PC-9 (cell line): ENCODE measurements around the gene USP34. TPM values are rescaled to one million over a fixed set of nuclear protein-coding genes. Genes with fewer than 3 reads are reported as not detected.
"Not testable (repeated sequence)": the region's sequence is repeated elsewhere in the genome, so short reads cannot be mapped to it uniquely, and the experiment has no call there.

ENCODE experiments used
- BruUV-seq: library from RNA; stranded (reverse); fragments of 400-500 nt; replicated peaks from 2 replicates; lab custom pipeline; 2021; lab: Mats Ljungman, UMichigan
- CTCF ChIA-PET: fragments of 300-600 bp; sonication (Branson Sonifier 250); formaldehyde crosslinking; loops from one replicate; lab custom pipeline; 2022; ENCODE audit warnings: antibody characterized with exemption; lab: Charles Lee
- POLR2A ChIA-PET: fragments of 300-600 bp; sonication (Branson Sonifier 250); formaldehyde crosslinking; loops from one replicate; lab custom pipeline; 2022; ENCODE audit warnings: antibody characterized with exemption; ENCODE audit not compliant: unreplicated experiment; lab: Charles Lee
- DNase-seq, 2 experiments: peaks; one replicate each; pipeline versions ENCODE4 v3.0.0 to v3.0.0-alpha.2; 2015 to 2022; ENCODE audit warnings: mixed read lengths in 1 of 2
- H2AFZ ChIP-seq: fragments of 200-600 bp; sonication (generic); 2 replicates; pipeline ENCODE4 v1.8.1; 2017; ENCODE audit warnings: antibody characterized with exemption
- H3F3A ChIP-seq: fragments of 200-600 bp; sonication (generic); 2 replicates; pipeline ENCODE4 v1.8.1; 2017; ENCODE audit warnings: antibody characterized with exemption, mild to moderate bottlenecking, low read depth; ENCODE audit not compliant: insufficient read depth
- H3K27ac ChIP-seq: fragments of 200-600 bp; sonication (generic); 2 replicates; pipeline ENCODE4 v1.6.1; 2016; ENCODE audit warnings: mixed run types
- H3K27me3 ChIP-seq: fragments of 200-600 bp; sonication (generic); 2 replicates; pipeline ENCODE4 v1.6.1; 2016; ENCODE audit warnings: low read depth, mixed run types; ENCODE audit not compliant: insufficient read depth
- H3K36me3 ChIP-seq: fragments of 200-600 bp; sonication (generic); 2 replicates; pipeline ENCODE4 v1.6.1; 2016; ENCODE audit warnings: low read depth, mixed run types
- H3K4me1 ChIP-seq: fragments of 200-600 bp; sonication (generic); replicated peaks from 2 replicates; pipeline ENCODE4 v1.6.1; 2016; ENCODE audit warnings: mixed run types; ENCODE audit not compliant: insufficient read depth
- H3K4me2 ChIP-seq: fragments of 200-600 bp; sonication (generic); 2 replicates; pipeline ENCODE4 v1.6.1; 2017; ENCODE audit warnings: mixed run types
- H3K4me3 ChIP-seq: fragments of 200-600 bp; sonication (generic); 2 replicates; pipeline ENCODE4 v1.6.1; 2016; ENCODE audit warnings: mixed run types
- H3K79me2 ChIP-seq: fragments of 200-600 bp; sonication (generic); 2 replicates; pipeline ENCODE4 v1.6.1; 2017; ENCODE audit warnings: low read depth, mixed run types
- H3K9me2 ChIP-seq: fragments of 200-600 bp; sonication (generic); 2 replicates; pipeline ENCODE4 v1.8.1; 2017; ENCODE audit warnings: mild to moderate bottlenecking; ENCODE audit not compliant: insufficient read depth
- H3K9me3 ChIP-seq: fragments of 200-600 bp; sonication (generic); 2 replicates; pipeline ENCODE4 v1.8.1; 2016; ENCODE audit warnings: low read depth; ENCODE audit not compliant: insufficient read depth
- H4K20me1 ChIP-seq: fragments of 200-600 bp; sonication (generic); 2 replicates; pipeline ENCODE4 v1.8.1; 2017; ENCODE audit not compliant: insufficient read depth
- EZH2 ChIP-seq: fragments of 200-600 bp; sonication (generic); IDR thresholded peaks from 2 replicates; pipeline ENCODE4 v1.8.0; 2017; ENCODE audit warnings: antibody characterized with exemption, low read depth
- intact Hi-C: fragments of 100-400 bp; cut with micrococcal nuclease; formaldehyde crosslinking; loops from one replicate; pipeline ENCODE4 v1.10.0; 2022; ENCODE audit not compliant: unreplicated experiment
- total RNA-seq: library from RNA; stranded (reverse); gene quantifications from 2 replicates; pipeline ENCODE4 v1.2.3, GENCODE V29; 2021
- TF ChIP-seq, protein P1 (sequence below): fragments of 200-600 bp; sonication (generic); conservative IDR thresholded peaks from 2 replicates; pipeline ENCODE4 v1.6.1; 2017; ENCODE audit warnings: mixed run types, antibody characterized with exemption, mild to moderate bottlenecking, moderate library complexity

USP34 gene
- total RNA-seq, 1 experiment from 2014 or later = 120 TPM

DNA sequence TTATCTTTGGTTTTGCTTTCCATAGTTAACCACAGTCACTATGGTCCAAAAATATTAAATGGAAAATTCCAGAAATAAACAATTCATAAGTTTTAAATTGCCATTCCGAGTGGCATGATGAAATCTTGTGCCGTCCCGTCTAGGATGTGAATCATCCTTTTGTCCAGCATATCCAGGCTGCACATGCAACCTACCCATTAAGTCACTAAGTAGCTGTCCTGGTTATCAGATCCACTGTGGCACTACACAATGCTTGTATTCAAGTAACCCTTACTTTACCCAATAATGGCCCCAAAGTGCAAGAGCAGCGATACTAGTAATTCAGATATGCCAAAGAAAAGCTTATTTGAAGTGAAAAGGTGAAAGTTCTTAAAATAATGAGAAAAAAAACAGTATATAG is 10.7 kb downstream of the USP34 start:
- H3K4me3 ChIP-seq = no peak overlapping the region
- 0 out of 2 replicates have a peak overlapping the region, but pooled peaks have one; percentile 2 for H3K27ac ChIP-seq
- TF ChIP-seq, protein P1, sequence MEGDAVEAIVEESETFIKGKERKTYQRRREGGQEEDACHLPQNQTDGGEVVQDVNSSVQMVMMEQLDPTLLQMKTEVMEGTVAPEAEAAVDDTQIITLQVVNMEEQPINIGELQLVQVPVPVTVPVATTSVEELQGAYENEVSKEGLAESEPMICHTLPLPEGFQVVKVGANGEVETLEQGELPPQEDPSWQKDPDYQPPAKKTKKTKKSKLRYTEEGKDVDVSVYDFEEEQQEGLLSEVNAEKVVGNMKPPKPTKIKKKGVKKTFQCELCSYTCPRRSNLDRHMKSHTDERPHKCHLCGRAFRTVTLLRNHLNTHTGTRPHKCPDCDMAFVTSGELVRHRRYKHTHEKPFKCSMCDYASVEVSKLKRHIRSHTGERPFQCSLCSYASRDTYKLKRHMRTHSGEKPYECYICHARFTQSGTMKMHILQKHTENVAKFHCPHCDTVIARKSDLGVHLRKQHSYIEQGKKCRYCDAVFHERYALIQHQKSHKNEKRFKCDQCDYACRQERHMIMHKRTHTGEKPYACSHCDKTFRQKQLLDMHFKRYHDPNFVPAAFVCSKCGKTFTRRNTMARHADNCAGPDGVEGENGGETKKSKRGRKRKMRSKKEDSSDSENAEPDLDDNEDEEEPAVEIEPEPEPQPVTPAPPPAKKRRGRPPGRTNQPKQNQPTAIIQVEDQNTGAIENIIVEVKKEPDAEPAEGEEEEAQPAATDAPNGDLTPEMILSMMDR = no peak
- TF ChIP-seq EZH2 = no peak
- intact Hi-C loops = no loop called here
- H2AFZ ChIP-seq = no peak overlapping the region
- H3K9me3 ChIP-seq = no peaks in the 10 kb centered on the region
- no TSS peak for BruUV-seq
- H3K4me2 ChIP-seq = no peak overlapping the region
- no peaks in the 10 kb centered on the region for H3K9me2 ChIP-seq
- CTCF ChIA-PET = no interaction called here
- peak in 1 of 2 experiments; percentile 50 for DNase-seq
- H3K36me3 ChIP-seq = peaks cover 9% of the 10 kb centered on the region; the same call in 1 of the 2 replicates
- no peaks in the 10 kb centered on the region for H3K4me1 ChIP-seq
- peaks cover 100% of the 10 kb centered on the region for H3K79me2 ChIP-seq
- H4K20me1 ChIP-seq = peaks cover 86% of the 10 kb centered on the region
- POLR2A ChIA-PET = no interaction called here
- H3K27me3 ChIP-seq = no peaks in the 10 kb centered on the region
- peaks cover 10% of the 10 kb centered on the region; the same call in 1 of the 2 replicates for H3F3A ChIP-seq

DNA sequence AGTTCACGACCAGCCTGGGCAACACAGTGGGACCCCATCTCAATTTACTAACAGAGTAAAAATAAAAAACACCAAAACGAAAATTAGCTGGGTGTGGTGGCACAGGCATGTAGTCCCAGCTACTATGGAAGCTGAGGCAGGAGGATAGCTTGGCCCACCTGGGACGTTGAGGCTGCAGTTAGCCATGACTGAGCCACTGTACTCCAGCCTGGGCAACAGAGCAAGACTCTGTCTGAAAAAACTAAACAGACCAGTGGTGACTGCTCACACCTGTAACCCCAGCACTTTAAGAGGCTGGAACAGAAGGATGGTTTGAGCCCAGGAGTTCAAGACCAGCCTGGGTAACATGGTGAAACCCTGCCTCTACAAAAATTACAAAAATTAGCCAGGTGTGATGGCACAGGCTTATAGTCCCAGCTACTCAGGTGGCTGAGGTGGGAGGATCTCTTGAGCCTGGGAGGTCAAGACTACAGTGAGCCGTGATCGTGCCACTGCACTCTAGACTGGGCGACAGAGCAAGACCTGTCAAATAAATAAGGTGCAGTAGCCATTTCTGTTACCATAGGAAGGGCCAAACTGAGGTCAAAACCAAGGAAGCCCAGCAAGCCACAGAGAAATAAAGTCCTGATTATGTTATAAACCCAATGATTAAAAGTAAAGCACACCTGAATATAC is 14.0 kb downstream of the USP34 start:
- Histone ChIP-seq H3K27ac (no peak overlapping the region), H3K4me3 (no peak overlapping the region), H3K4me2 (no peak overlapping the region), H2AFZ (no peak overlapping the region), H3K79me2 (peaks cover 99% of the 10 kb centered on the region), H3K9me3 (no peaks in the 10 kb centered on the region), H3K9me2 (no peaks in the 10 kb centered on the region), H3K4me1 (no peaks in the 10 kb centered on the region), H3K36me3 (0 out of 2 replicates have a peak, but pooled peaks cover 9% of the 10 kb centered on the region), H3F3A (0 out of 2 replicates have a peak, but pooled peaks cover 5% of the 10 kb centered on the region), H4K20me1 (peaks cover 73% of the 10 kb centered on the region), H3K27me3 (no peaks in the 10 kb centered on the region)
- TF ChIP-seq EZH2 = no peak
- TF ChIP-seq, protein P1 = no peak
- BruUV-seq = no TSS peak
- intact Hi-C loops = no loop called here
- CTCF ChIA-PET = no interaction called here
- POLR2A ChIA-PET = interaction anchor here (0.6 kb wide), 1 partner anchor 11 kb away, joined by 30 read pairs; no protein-coding TSS in a partner anchor
- DNase-seq = no peak

DNA sequence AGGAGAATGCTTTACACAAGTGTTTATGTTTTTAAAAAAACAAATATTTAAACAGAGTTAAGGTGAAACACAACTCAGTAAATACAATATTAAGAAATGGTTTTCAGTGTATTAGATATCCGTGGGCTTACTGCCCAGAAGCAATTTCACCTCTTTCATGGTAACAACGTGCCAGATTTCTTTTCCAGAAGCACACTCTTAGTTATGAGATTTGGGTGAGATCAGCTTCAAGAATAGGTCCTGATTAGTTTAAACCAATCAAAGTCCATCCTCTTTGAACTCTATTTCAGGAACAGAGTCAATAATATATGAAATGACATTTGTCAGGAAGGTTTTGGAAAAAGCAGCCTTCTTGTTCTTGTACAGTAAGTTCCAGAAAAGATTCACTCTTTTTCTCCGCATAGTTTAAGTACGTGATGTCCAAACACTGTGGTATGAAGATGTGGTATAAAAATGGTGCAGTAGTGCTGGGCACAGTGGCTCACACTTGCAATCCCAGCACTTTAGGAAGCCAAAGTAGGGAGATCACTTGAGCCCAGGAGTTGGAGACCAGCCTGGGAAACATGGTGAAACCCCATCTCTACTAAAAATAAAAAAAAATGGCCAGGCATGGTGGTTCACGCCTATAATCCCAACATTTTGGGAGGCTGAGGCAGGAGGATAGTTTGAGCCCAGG is 14.7 kb downstream of the USP34 start:
- H2AFZ ChIP-seq = no peak overlapping the region
- 0 out of 2 replicates have a peak overlapping the region, but pooled peaks have one; percentile 13 for H3K27ac ChIP-seq
- no peaks in the 10 kb centered on the region for H3K9me2 ChIP-seq
- H3F3A ChIP-seq = 0 out of 2 replicates have a peak, but pooled peaks cover 5% of the 10 kb centered on the region
- 0 out of 2 replicates have a peak, but pooled peaks cover 9% of the 10 kb centered on the region for H3K36me3 ChIP-seq
- intact Hi-C loops = no loop called here
- TF ChIP-seq EZH2 = no peak
- TF ChIP-seq, protein P1 = no peak
- peaks cover 73% of the 10 kb centered on the region for H4K20me1 ChIP-seq
- POLR2A ChIA-PET = interaction anchor here (0.6 kb wide), 1 partner anchor 11 kb away, joined by 30 read pairs; no protein-coding TSS in a partner anchor
- CTCF ChIA-PET = no interaction called here
- BruUV-seq = no TSS peak
- H3K27me3 ChIP-seq = no peaks in the 10 kb centered on the region
- peaks cover 98% of the 10 kb centered on the region for H3K79me2 ChIP-seq
- no peaks in the 10 kb centered on the region for H3K4me1 ChIP-seq
- DNase-seq = no peak
- no peaks in the 10 kb centered on the region for H3K9me3 ChIP-seq
- H3K4me2 ChIP-seq = no peak overlapping the region
- no peak overlapping the region for H3K4me3 ChIP-seq

DNA sequence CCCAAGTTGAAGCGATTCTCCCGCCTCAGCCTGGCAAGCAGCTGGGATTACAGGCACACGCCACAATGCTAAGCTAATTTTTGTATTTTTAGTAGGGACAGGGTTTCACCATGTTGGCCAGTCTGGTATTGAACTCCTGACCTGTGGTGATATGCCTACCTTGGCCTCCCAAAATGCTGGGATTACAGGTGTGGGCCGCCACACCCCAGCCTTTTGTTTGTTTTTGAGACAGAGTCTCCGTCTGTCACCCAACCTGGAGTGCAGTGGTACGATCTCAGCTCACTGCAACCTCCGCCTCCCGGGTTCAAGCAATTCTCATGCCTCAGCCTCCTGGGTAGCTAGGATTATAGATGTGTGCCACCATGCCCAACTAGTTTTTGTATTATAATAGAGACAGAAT is 15.9 kb downstream of the USP34 start:
- DNase-seq, H3K4me3 ChIP-seq, intact Hi-C loops, H2AFZ ChIP-seq, CTCF ChIA-PET, H3K27me3 ChIP-seq, BruUV-seq, H3K27ac ChIP-seq, H3K9me2 ChIP-seq, H3F3A ChIP-seq, H3K4me2 ChIP-seq, H3K4me1 ChIP-seq, H3K36me3 ChIP-seq, H3K9me3 ChIP-seq: not testable (repeated sequence)
- peaks cover 98% of the 10 kb centered on the region for H3K79me2 ChIP-seq
- H4K20me1 ChIP-seq = peaks cover 68% of the 10 kb centered on the region
- POLR2A ChIA-PET = interaction anchor here (0.6 kb wide), 1 partner anchor 324 kb away, joined by 4 read pairs; no protein-coding TSS in a partner anchor
